ENCODE data around the gene MKRN2OS. TPM values are rescaled to one million over a fixed set of nuclear protein-coding genes. Genes with fewer than 3 reads are reported as not detected.

MKRN2OS gene
- total RNA-seq, 1 experiment from 2014 or later = not detected

DNA sequence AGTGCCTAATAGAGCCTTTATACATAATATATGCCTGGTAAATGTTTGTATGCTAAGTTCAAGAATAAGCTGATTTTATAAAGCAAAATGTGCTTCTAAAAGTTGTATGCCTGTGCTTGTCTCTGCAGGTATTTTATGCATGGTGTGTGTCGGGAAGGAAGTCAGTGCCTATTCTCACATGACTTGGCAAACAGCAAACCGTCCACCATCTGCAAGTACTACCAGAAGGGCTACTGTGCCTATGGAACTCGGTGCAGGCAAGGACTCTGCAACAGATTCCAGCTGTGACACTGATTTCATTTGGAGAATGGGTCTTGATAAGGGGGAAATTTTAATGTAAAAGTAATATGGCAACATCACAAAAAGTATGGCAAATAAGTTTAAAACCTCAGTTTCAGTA lies 23.4 kb upstream of the MKRN2OS start:
- no peak for ATAC-seq
- ChIA-PET RAD21 (ENCODE audit: low non-redundant PET in 1 of 2, low total read pairs in 2 of 2, uncharacterized antibody in 2 of 2, unreplicated experiment in 2 of 2) (no interaction called here), CTCF (no interaction called here), POLR2A (no interaction called here)
- H3K9me3 ChIP-seq (ENCODE audit: control insufficient read depth in 1 of 2, insufficient read depth in 1 of 2, low read depth in 1 of 2, low read length in 2 of 2) = no peaks in the 10 kb centered on the region
- H2AFZ ChIP-seq (ENCODE audit: low read depth, low read length, poor library complexity, severe bottlenecking) = no peak overlapping the region
- no peak overlapping the region for H3K9ac ChIP-seq (ENCODE audit: low read length)
- H4K20me1 ChIP-seq (ENCODE audit: insufficient read depth) = 0 out of 2 replicates have a peak, but pooled peaks cover 5% of the 10 kb centered on the region
- H3K27ac ChIP-seq (ENCODE audit: low read depth, low read length) = no peak overlapping the region
- no peaks in the 10 kb centered on the region for H3K9me2 ChIP-seq (ENCODE audit: insufficient read depth)
- no TSS peak for BruUV-seq (replicated peaks)
- peaks cover 20 to 28% of the 10 kb centered on the region in 2 experiments; a peak in 3 of 4 replicates for H3K36me3 ChIP-seq (ENCODE audit: control insufficient read depth in 1 of 2, insufficient read depth in 2 of 2, low read length in 2 of 2)
- H3K4me3 ChIP-seq (replicated peaks in 1 of 2; ENCODE audit: low read depth in 1 of 2, low read length in 2 of 2) = no peak overlapping the region
- no peaks in the 10 kb centered on the region for H3K27me3 ChIP-seq (ENCODE audit: insufficient read depth, low read length)
- TF ChIP-seq EGR1 (IDR thresholded peaks at IDR 0.05; ENCODE audit: low read depth) (no peak), POLR2AphosphoS5 (IDR thresholded peaks at IDR 0.05; ENCODE audit: low read depth, low read length) (no peak), ZNF274 (IDR thresholded peaks at IDR 0.05; ENCODE audit: low read depth, low read length) (no peak), JUND (IDR thresholded peaks at IDR 0.05) (no peak), SIN3A (IDR thresholded peaks at IDR 0.05; ENCODE audit: low read depth) (no peak), RAD21 (IDR thresholded peaks at IDR 0.05; ENCODE audit: low read depth) (no peak), SP1 (IDR thresholded peaks at IDR 0.05; ENCODE audit: low read depth) (no peak), CBX3 (IDR thresholded peaks at IDR 0.05; ENCODE audit: low read depth) (no peak), EZH2phosphoT487 (IDR thresholded peaks at IDR 0.05; ENCODE audit: borderline replicate concordance) (no peak), EZH2 (IDR thresholded peaks at IDR 0.05) (no peak), ZBTB33 (IDR thresholded peaks at IDR 0.05; ENCODE audit: extremely low read depth, insufficient replicate concordance, low read length) (no peak), CEBPB (IDR thresholded peaks at IDR 0.05; ENCODE audit: low read depth) (no peak), FOSL1 (IDR thresholded peaks at IDR 0.05; ENCODE audit: low read depth) (no peak), YY1 (IDR thresholded peaks at IDR 0.05; ENCODE audit: extremely low read depth, insufficient replicate concordance, low read depth, low read length) (no peak), ELF1 (IDR thresholded peaks at IDR 0.05; ENCODE audit: borderline replicate concordance, low read depth) (no peak)
- TF ChIP-seq, protein P1, sequence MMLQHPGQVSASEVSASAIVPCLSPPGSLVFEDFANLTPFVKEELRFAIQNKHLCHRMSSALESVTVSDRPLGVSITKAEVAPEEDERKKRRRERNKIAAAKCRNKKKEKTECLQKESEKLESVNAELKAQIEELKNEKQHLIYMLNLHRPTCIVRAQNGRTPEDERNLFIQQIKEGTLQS (IDR thresholded peaks at IDR 0.05) = no peak
- TF ChIP-seq, protein P2, sequence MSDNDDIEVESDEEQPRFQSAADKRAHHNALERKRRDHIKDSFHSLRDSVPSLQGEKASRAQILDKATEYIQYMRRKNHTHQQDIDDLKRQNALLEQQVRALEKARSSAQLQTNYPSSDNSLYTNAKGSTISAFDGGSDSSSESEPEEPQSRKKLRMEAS (IDR thresholded peaks at IDR 0.05) = no peak
- TF ChIP-seq, protein P3, sequence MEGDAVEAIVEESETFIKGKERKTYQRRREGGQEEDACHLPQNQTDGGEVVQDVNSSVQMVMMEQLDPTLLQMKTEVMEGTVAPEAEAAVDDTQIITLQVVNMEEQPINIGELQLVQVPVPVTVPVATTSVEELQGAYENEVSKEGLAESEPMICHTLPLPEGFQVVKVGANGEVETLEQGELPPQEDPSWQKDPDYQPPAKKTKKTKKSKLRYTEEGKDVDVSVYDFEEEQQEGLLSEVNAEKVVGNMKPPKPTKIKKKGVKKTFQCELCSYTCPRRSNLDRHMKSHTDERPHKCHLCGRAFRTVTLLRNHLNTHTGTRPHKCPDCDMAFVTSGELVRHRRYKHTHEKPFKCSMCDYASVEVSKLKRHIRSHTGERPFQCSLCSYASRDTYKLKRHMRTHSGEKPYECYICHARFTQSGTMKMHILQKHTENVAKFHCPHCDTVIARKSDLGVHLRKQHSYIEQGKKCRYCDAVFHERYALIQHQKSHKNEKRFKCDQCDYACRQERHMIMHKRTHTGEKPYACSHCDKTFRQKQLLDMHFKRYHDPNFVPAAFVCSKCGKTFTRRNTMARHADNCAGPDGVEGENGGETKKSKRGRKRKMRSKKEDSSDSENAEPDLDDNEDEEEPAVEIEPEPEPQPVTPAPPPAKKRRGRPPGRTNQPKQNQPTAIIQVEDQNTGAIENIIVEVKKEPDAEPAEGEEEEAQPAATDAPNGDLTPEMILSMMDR (IDR thresholded peaks at IDR 0.05 in 2 of 3, conservative IDR thresholded peaks at IDR 0.05 in 1 of 3; ENCODE audit: borderline replicate concordance in 1 of 3, insufficient read depth in 1 of 3, low read depth in 2 of 3, low read length in 2 of 3) = no peak
- H3K79me2 ChIP-seq (ENCODE audit: insufficient read depth, low read length) = peaks cover 51% of the 10 kb centered on the region
- no peak for DNase-seq (ENCODE audit: low read depth, low spot score)
- no peak overlapping the region for H3K4me2 ChIP-seq (ENCODE audit: low read length)
- intact Hi-C loops (cut with micrococcal nuclease) = no loop called here
- no peaks in the 10 kb centered on the region for H3K4me1 ChIP-seq (ENCODE audit: control insufficient read depth in 1 of 2, insufficient read depth in 2 of 2, low read length in 2 of 2)
